ENCODE measurements around the gene STAB2.

GRCh38 chr12:103680591-103681141 lies 93.6 kb downstream of the STAB2 start:
- no peak for TF ChIP-seq CTCF (IDR thresholded peaks at IDR 0.05 in 4 of 5, conservative IDR thresholded peaks at IDR 0.05 in 1 of 5)
- TF ChIP-seq POLR2A (IDR thresholded peaks at IDR 0.05), result no peak

All from gastrocnemius medialis (tissue), 4 donors.